Glutamatergic neuron (in vitro differentiated cells): Measurements from ENCODE around the gene ARMC5. TPM values are rescaled to one million over a fixed set of nuclear protein-coding genes. Genes with fewer than 3 reads are reported as not detected.
"Not testable (repeated sequence)": the region's sequence is repeated elsewhere in the genome, so short reads cannot be mapped to it uniquely, and the experiment has no call there.

Source experiments
- DNase-seq: peaks from one replicate; pipeline ENCODE4 v3.0.0; 2022
- H3K27ac Mint-ChIP-seq: one replicate; pipeline ENCODE4 v1.8.0; 2020; ENCODE audit warnings: mild to moderate bottlenecking, mixed read lengths, inconsistent platforms; ENCODE audit not compliant: unreplicated experiment
- H3K27me3 Mint-ChIP-seq: one replicate; pipeline ENCODE4 v1.8.0; 2020; ENCODE audit warnings: mild to moderate bottlenecking, moderate library complexity, mixed read lengths, inconsistent platforms; ENCODE audit not compliant: unreplicated experiment
- H3K36me3 Mint-ChIP-seq: one replicate; pipeline ENCODE4 v1.8.0; 2020; ENCODE audit warnings: mild to moderate bottlenecking, mixed read lengths, inconsistent platforms; ENCODE audit not compliant: unreplicated experiment
- H3K4me1 Mint-ChIP-seq: one replicate; pipeline ENCODE4 v1.8.0; 2020; ENCODE audit warnings: mild to moderate bottlenecking, low read depth, mixed read lengths, inconsistent platforms; ENCODE audit not compliant: unreplicated experiment
- H3K4me3 Mint-ChIP-seq: one replicate; pipeline ENCODE4 v1.8.0; 2020; ENCODE audit warnings: mild to moderate bottlenecking, mixed read lengths, inconsistent platforms; ENCODE audit not compliant: unreplicated experiment
- H3K9me3 Mint-ChIP-seq: one replicate; pipeline ENCODE4 v1.8.0; 2020; ENCODE audit warnings: mild to moderate bottlenecking, moderate library complexity, mixed read lengths, inconsistent platforms; ENCODE audit not compliant: unreplicated experiment
- CTCF ChIP-seq: fragments of 200-600 bp; sonication (generic); IDR thresholded peaks from one replicate; pipeline ENCODE4 v1.5.0; 2021; ENCODE audit not compliant: partially characterized antibody, unreplicated experiment
- total RNA-seq: library from RNA; stranded (reverse); fragmentation: NEBNext Ultra II Directional; extraction: Animal tissue kit (Norgen Biotek cat#: 25700); gene quantifications from one replicate; pipeline ENCODE4 v1.2.1, GENCODE V29; 2021; ENCODE audit not compliant: unreplicated experiment

The ARMC5 gene
- total RNA-seq, 1 donor from 2014 or later, result 15.8 TPM

DNA sequence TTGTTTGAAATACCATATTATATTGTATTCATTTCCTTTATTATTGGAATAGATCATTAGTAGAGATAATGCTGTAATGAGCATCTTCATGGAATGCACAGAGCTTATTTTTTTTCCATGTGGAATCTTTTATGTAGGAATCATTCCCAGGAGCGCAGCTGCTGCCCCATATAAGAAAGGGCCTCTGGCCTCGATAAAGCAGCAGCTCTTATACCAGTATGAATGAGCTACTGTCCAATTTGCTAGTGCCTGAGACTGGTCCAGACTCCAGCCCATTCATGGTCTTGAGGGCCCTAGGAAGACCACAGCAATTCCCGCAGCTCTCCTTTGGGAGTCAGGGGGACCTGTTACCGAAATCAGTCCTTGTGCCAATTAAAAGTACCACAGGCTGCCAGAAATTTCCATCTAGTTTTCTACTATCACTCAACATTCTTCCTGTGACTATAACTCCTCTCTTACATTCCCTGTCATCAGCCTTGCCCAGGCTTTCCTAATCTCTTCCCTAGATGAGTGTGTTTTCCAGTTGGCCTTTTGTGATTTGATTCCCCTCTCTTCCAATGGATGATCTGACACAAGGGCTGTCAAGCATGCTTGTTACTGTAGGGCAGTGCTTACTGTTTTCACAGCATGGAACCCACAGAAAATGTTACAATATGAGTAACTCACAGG lies 18.7 kb upstream of the ARMC5 start:
- H3K36me3 Mint-ChIP-seq, result no peaks in the 10 kb centered on the region
- TF ChIP-seq CTCF, result no peak

DNA sequence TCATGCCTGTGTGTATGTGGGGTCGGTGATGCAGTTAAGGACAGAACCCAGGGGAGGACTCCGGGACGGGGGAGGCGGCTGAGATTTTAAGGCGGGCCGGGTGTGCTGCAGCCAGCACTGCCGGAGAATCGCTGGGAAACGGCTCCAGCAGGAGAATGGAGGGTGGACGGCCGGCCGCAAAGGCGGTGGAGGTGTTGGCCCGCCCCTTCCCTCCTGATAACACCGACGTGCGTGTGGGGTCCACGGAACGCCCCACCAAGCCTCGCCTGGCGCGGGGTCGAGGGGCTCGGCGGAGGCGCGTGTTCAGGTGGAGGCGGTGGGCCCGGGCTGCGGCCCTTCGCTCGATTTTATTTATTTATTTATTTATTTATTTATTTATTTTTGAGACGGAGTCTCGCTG lies 17.3 kb upstream of the ARMC5 start:
- no peak for DNase-seq
- Mint-ChIP-seq H3K27me3 (peaks cover 5% of the 10 kb centered on the region), H3K9me3 (peaks cover 7% of the 10 kb centered on the region), H3K4me3 (peak overlapping the region; percentile 81), H3K4me1 (no peaks in the 10 kb centered on the region), H3K27ac (peak overlapping the region; percentile 82), H3K36me3 (peaks cover 5% of the 10 kb centered on the region)
- TF ChIP-seq CTCF, result no peak

More for the DNA sequence above, 18.7 kb upstream of the ARMC5 start:
- Mint-ChIP-seq H3K4me1 (no peaks in the 10 kb centered on the region), H3K27ac (no peak overlapping the region), H3K9me3 (peaks cover 8% of the 10 kb centered on the region), H3K27me3 (peaks cover 4% of the 10 kb centered on the region), H3K4me3 (no peak overlapping the region)
- DNase-seq, result no peak

DNA sequence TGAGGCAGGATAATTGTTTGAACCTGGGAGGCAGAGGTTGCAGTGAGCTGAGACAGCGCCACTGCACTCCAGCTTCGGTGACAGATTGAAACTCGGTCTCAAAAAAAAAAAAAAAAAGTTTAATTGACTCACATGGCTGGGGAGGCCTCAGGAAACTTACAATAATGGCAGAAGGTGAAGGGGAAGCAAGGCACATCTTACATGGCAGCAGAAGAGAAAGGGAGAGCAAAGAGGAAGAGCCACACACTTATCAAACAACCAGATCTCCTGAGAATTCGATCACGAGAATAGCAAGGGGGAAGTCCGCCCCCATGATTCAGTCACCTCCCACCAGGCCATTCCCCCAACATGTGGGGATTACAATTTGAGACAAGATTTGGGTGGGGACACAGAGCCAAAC lies 13.4 kb upstream of the ARMC5 start:
- H3K4me3 Mint-ChIP-seq, H3K4me1 Mint-ChIP-seq, H3K36me3 Mint-ChIP-seq, H3K27me3 Mint-ChIP-seq, DNase-seq, H3K9me3 Mint-ChIP-seq, H3K27ac Mint-ChIP-seq: not testable (repeated sequence)

DNA sequence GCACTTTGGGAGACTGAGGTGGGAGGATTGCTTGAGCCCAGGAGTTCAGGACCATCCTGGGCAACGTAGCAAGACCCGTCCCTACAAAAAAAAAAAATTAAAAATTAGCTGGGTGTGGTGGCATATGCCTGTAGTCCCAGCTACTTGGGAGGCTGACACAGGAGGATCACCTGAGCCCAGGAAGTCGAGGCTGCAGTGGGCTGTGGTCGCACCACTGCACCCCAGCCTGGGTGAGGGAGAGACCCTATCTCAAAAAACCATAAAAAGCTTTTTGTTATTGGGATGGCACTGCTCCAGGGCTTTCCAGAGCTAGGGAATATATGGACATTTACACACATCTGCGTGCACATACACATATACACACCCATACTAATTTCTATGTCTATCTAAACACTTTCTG lies 8.1 kb upstream of the ARMC5 start:
- Mint-ChIP-seq H3K36me3 (no peaks in the 10 kb centered on the region), H3K4me3 (no peak overlapping the region), H3K9me3 (no peaks in the 10 kb centered on the region), H3K27ac (no peak overlapping the region), H3K27me3 (peaks cover 2% of the 10 kb centered on the region), H3K4me1 (peaks cover 23% of the 10 kb centered on the region)
- no peak for DNase-seq
- TF ChIP-seq CTCF, result no peak

- Mint-ChIP-seq H3K27ac (peak overlapping the region; percentile 4), H3K27me3 (peaks cover 2% of the 10 kb centered on the region), H3K9me3 (no peaks in the 10 kb centered on the region), H3K4me1 (peaks cover 23% of the 10 kb centered on the region), H3K4me3 (peak overlapping the region; percentile 17), H3K36me3 (no peaks in the 10 kb centered on the region)
- peak; percentile 62 for TF ChIP-seq CTCF
- peak; percentile 68 for DNase-seq
Observed at GRCh38 chr16:31451681-31452351, 7.5 kb upstream of the ARMC5 start.
